GM12892 (cell line): ENCODE results near the gene GRHPR.

ENCODE experiments used
- POLR2A ChIP-seq: IDR thresholded peaks from 2 replicates; pipeline ENCODE4 v1.6.1; 2011; ENCODE audit warnings: low read depth, low read length, control low read depth
- POLR2AphosphoS5 ChIP-seq: IDR thresholded peaks from 2 replicates; pipeline ENCODE4 v1.6.1; 2011; ENCODE audit warnings: low read depth, low read length, control low read depth
- TAF1 ChIP-seq: IDR thresholded peaks from 2 replicates; pipeline ENCODE4 v1.6.1; 2011; ENCODE audit warnings: low read depth, mild to moderate bottlenecking, control low read depth, low read length, borderline replicate concordance

DNA sequence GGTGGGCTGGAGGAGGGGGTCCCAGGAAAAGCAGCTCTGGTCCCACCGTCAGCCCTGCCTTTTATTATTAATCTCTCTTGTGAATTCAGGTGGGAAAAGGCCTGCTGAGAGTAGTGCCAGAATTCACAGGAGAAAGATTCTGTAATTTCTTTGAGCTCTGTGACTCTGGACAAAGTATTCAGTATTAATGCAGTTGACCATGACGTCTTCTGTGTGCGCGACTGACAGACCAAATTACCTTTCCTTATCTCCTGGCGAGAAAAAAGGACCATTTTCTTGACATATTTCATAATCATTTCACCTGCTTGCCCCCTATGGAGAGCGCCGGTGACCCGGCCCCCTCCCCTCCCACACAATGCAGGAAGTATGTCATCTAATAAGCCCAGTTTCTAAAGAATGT, 26.8 kb upstream of the GRHPR start:
- TF ChIP-seq POLR2A (no peak), POLR2AphosphoS5 (no peak), TAF1 (no peak)
